ENCODE data around the gene SMIM10L2A. TPM values are rescaled to one million over a fixed set of nuclear protein-coding genes. Genes with fewer than 3 reads are reported as not detected.

The SMIM10L2A gene
- total RNA-seq, 4 donors from 2014 or later = 0.35 to 2.7 (median 1.6) TPM

GRCh38 chrX:135408794-135409193, 12.9 kb upstream of the SMIM10L2A start:
- no peak overlapping the region for H3K27ac ChIP-seq
- H3K36me3 ChIP-seq = no peaks in the 10 kb centered on the region
- DNase-seq = no peak
- TF ChIP-seq CTCF (IDR thresholded peaks at IDR 0.05) (no peak), POLR2A (IDR thresholded peaks at IDR 0.05) (no peak)
- H3K4me1 ChIP-seq = no peaks in the 10 kb centered on the region
- intact Hi-C loops (cut with DNase I) = no loop called here
- 58 to 80% methylated on average over 1 of the region's 1 CpG for WGBS, 2 donors
- no peak overlapping the region for H3K4me3 ChIP-seq
- peaks cover 0 to 6% (median 1%) of the 10 kb centered on the region in 4 donors for H3K27me3 ChIP-seq
- H3K9me3 ChIP-seq = no peaks in the 10 kb centered on the region

GRCh38 chrX:135410861-135411627, 10.7 kb upstream of the SMIM10L2A start:
- intact Hi-C loops (cut with DNase I) = no loop called here
- Histone ChIP-seq H3K27me3 (peaks cover 0 to 6% (median 0%) of the 10 kb centered on the region in 4 donors), H3K4me3 (no peak overlapping the region), H3K4me1 (no peaks in the 10 kb centered on the region), H3K36me3 (no peaks in the 10 kb centered on the region), H3K9me3 (no peaks in the 10 kb centered on the region), H3K27ac (no peak overlapping the region)
- TF ChIP-seq CTCF (IDR thresholded peaks at IDR 0.05) (no peak), POLR2A (IDR thresholded peaks at IDR 0.05) (no peak)
- WGBS, 2 donors = 54 to 56% methylated on average over 1 to 2 of the region's 2 CpGs
- no peak for DNase-seq

- H3K27me3 ChIP-seq = peaks cover 0 to 6% (median 0%) of the 10 kb centered on the region in 4 donors
- 84 to 89% methylated on average over 3 of the region's 3 CpGs for WGBS, 2 donors
- H3K4me3 ChIP-seq = no peak overlapping the region
- TF ChIP-seq POLR2A (IDR thresholded peaks at IDR 0.05) (no peak), CTCF (IDR thresholded peaks at IDR 0.05) (no peak)
- no peak for DNase-seq
- no peak overlapping the region for H3K27ac ChIP-seq
- H3K36me3 ChIP-seq = no peaks in the 10 kb centered on the region
- no peaks in the 10 kb centered on the region for H3K4me1 ChIP-seq
- H3K9me3 ChIP-seq = no peaks in the 10 kb centered on the region
- intact Hi-C loops (cut with DNase I) = no loop called here
Observed at GRCh38 chrX:135411893-135412292, 9.9 kb upstream of the SMIM10L2A start.

GRCh38 chrX:135416546-135416945, 5.2 kb upstream of the SMIM10L2A start:
- Histone ChIP-seq H3K4me1 (peaks cover 0 to 4% (median 0%) of the 10 kb centered on the region in 3 donors), H3K9me3 (no peaks in the 10 kb centered on the region), H3K27ac (no peak overlapping the region), H3K27me3 (no peaks in the 10 kb centered on the region), H3K36me3 (no peaks in the 10 kb centered on the region), H3K4me3 (no peak overlapping the region)
- no peak for TF ChIP-seq CTCF (IDR thresholded peaks at IDR 0.05)
- no peak for TF ChIP-seq POLR2A (IDR thresholded peaks at IDR 0.05)
- WGBS, 2 donors = 52 to 68% methylated on average over 2 to 4 of the region's 4 CpGs
- intact Hi-C loops (cut with DNase I) = no loop called here
- DNase-seq = no peak

GRCh38 chrX:135420831-135421230, 913 bp upstream of the SMIM10L2A start:
- no peaks in the 10 kb centered on the region for H3K9me3 ChIP-seq
- TF ChIP-seq CTCF (IDR thresholded peaks at IDR 0.05) (no peak), POLR2A (IDR thresholded peaks at IDR 0.05) (no peak)
- peaks cover 0 to 17% (median 0%) of the 10 kb centered on the region in 3 donors for H3K4me1 ChIP-seq
- 84 to 87% methylated on average over 9 to 12 of the region's 12 CpGs for WGBS, 2 donors
- no peak overlapping the region for H3K4me3 ChIP-seq
- no peak overlapping the region for H3K27ac ChIP-seq
- no peaks in the 10 kb centered on the region for H3K36me3 ChIP-seq
- intact Hi-C loops (cut with DNase I) = no loop called here
- no peak for DNase-seq
- H3K27me3 ChIP-seq = no peaks in the 10 kb centered on the region
